SK-N-SH treated with all-trans-retinoic acid at 6 μM for 48 hours (cell line): ENCODE measurements around the gene IL3RA.

ENCODE experiments used
- ATAC-seq: fragments of 200-7000 bp; cut with Tn5 transposase; 3 replicates; pipeline ENCODE4 v1.9.1; 2020; ENCODE audit warnings: mild to moderate bottlenecking, moderate library complexity
- BACH2 ChIP-seq: fragments of 250-450 bp; sonication (Bioruptor Pico); IDR thresholded peaks from 2 replicates; pipeline ENCODE4 v1.9.0; 2021; ENCODE audit warnings: mild to moderate bottlenecking, borderline replicate concordance
- CREB5 ChIP-seq: fragments of 250-450 bp; sonication (Bioruptor Pico); IDR thresholded peaks from 2 replicates; pipeline ENCODE4 v1.5.1; 2020; ENCODE audit warnings: low read depth, mild to moderate bottlenecking, moderate library complexity
- CSDC2 ChIP-seq: fragments of 250-450 bp; sonication (Bioruptor Pico); IDR thresholded peaks from 2 replicates; pipeline ENCODE4 v1.5.0; 2020; ENCODE audit warnings: mild to moderate bottlenecking, moderate library complexity
- ESRRG ChIP-seq: fragments of 250-450 bp; sonication (Bioruptor Pico); IDR thresholded peaks from 2 replicates; pipeline ENCODE4 v1.6.1; 2021; ENCODE audit warnings: mild to moderate bottlenecking
- OSR1 ChIP-seq: fragments of 250-450 bp; sonication (Bioruptor Pico); IDR thresholded peaks from 2 replicates; pipeline ENCODE4 v1.8.0; 2022; ENCODE audit warnings: moderate library complexity, mild to moderate bottlenecking, inconsistent platforms
- SNAI2 ChIP-seq: fragments of 250-450 bp; sonication (Bioruptor Pico); IDR thresholded peaks from 2 replicates; pipeline ENCODE4 v1.5.0; 2020; ENCODE audit warnings: mild to moderate bottlenecking, moderate library complexity
- TOX ChIP-seq: fragments of 250-450 bp; sonication (Bioruptor Pico); IDR thresholded peaks from 2 replicates; pipeline ENCODE4 v1.8.0; 2021; ENCODE audit warnings: mild to moderate bottlenecking, moderate library complexity, borderline replicate concordance
- TSHZ2 ChIP-seq: fragments of 250-450 bp; sonication (Bioruptor Pico); IDR thresholded peaks from 2 replicates; pipeline ENCODE4 v1.5.0; 2020; ENCODE audit warnings: mild to moderate bottlenecking, moderate library complexity
- ZC3H10 ChIP-seq: fragments of 250-450 bp; sonication (Bioruptor Pico); IDR thresholded peaks from 2 replicates; pipeline ENCODE4 v1.5.1; 2021; ENCODE audit warnings: mild to moderate bottlenecking, moderate library complexity
- ZFP3 ChIP-seq: fragments of 250-450 bp; sonication (Bioruptor Pico); IDR thresholded peaks from 2 replicates; pipeline ENCODE4 v1.5.0; 2020; ENCODE audit warnings: mild to moderate bottlenecking, moderate library complexity
- ZNF565 ChIP-seq: fragments of 450-650 bp; formaldehyde crosslinking; conservative IDR thresholded peaks from 2 replicates; pipeline ENCODE4 v1.5.0; 2020; ENCODE audit warnings: low read depth, mild to moderate bottlenecking, moderate library complexity
- ZNF70 ChIP-seq: fragments of 450-650 bp; formaldehyde crosslinking; IDR thresholded peaks from 2 replicates; pipeline ENCODE4 v1.5.0; 2020; ENCODE audit warnings: mild to moderate bottlenecking, moderate library complexity
- ZNF8 ChIP-seq: fragments of 450-650 bp; formaldehyde crosslinking; IDR thresholded peaks from 2 replicates; pipeline ENCODE4 v1.5.0; 2020; ENCODE audit warnings: mild to moderate bottlenecking, moderate library complexity
- TF ChIP-seq, protein P1 (sequence below): fragments of 250-450 bp; sonication (Bioruptor Pico); IDR thresholded peaks from 2 replicates; pipeline ENCODE4 v1.8.0; 2020; ENCODE audit warnings: mild to moderate bottlenecking, moderate library complexity, borderline replicate concordance

IL3RA gene

GRCh38 chrX:1390621-1391369 lies 54.2 kb downstream of the IL3RA start:
- TF ChIP-seq TOX (CRISPR knock-in tag) = no peak
- TF ChIP-seq, all 23 proteins: peak for 0
- no peak for ATAC-seq

GRCh38 chrX:1391370-1391706 lies 54.8 kb downstream of the IL3RA start:
- ATAC-seq = no peak
- TF ChIP-seq OSR1 (CRISPR knock-in tag) = no peak
- no peak for TF ChIP-seq ZNF565 (CRISPR knock-in tag)
- no peak for TF ChIP-seq SNAI2
- no peak for TF ChIP-seq ZFP3 (CRISPR knock-in tag)
- no peak for TF ChIP-seq TOX (CRISPR knock-in tag)
- no peak for TF ChIP-seq ESRRG (CRISPR knock-in tag)
- TF ChIP-seq ZC3H10 (CRISPR knock-in tag) = no peak
- TF ChIP-seq, protein P1, sequence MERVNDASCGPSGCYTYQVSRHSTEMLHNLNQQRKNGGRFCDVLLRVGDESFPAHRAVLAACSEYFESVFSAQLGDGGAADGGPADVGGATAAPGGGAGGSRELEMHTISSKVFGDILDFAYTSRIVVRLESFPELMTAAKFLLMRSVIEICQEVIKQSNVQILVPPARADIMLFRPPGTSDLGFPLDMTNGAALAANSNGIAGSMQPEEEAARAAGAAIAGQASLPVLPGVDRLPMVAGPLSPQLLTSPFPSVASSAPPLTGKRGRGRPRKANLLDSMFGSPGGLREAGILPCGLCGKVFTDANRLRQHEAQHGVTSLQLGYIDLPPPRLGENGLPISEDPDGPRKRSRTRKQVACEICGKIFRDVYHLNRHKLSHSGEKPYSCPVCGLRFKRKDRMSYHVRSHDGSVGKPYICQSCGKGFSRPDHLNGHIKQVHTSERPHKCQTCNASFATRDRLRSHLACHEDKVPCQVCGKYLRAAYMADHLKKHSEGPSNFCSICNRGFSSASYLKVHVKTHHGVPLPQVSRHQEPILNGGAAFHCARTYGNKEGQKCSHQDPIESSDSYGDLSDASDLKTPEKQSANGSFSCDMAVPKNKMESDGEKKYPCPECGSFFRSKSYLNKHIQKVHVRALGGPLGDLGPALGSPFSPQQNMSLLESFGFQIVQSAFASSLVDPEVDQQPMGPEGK (CRISPR knock-in tag) = no peak
- no peak for TF ChIP-seq CREB5 (CRISPR knock-in tag)

- ATAC-seq = peak; percentile 97
- TF ChIP-seq TSHZ2 (CRISPR knock-in tag) (0 out of 2 replicates have a peak, but pooled peaks have one; percentile 46), CSDC2 (CRISPR knock-in tag) (0 out of 2 replicates have a peak, but pooled peaks have one; percentile 60), ESRRG (CRISPR knock-in tag) (peak; percentile 53; the same call in 1 of the 2 replicates), BACH2 (CRISPR knock-in tag) (no peak), ZFP3 (CRISPR knock-in tag) (0 out of 2 replicates have a peak, but pooled peaks have one; percentile 61)
These were observed 55.3 kb downstream of the IL3RA start, which contains the start of gene SLC25A6 for GRCh38 chrX:1391707-1392375. Gene SLC25A6 (minus strand): TSS chrX:1392113. CDS start chrX:1392009, 104 bp downstream.

GRCh38 chrX:1392376-1393068 lies 55.9 kb downstream of the IL3RA start:
- TF ChIP-seq CREB5 (CRISPR knock-in tag) = no peak
- TF ChIP-seq ZNF8 (CRISPR knock-in tag) = no peak
- no peak for TF ChIP-seq ZNF70 (CRISPR knock-in tag)
- peak; percentile 99 for TF ChIP-seq ESRRG (CRISPR knock-in tag)
- 0 out of 2 replicates have a peak, but pooled peaks have one; percentile 57 for TF ChIP-seq CSDC2 (CRISPR knock-in tag)
- no peak for TF ChIP-seq ZNF565 (CRISPR knock-in tag)
- peak; percentile 57; the same call in 1 of the 2 replicates for TF ChIP-seq TSHZ2 (CRISPR knock-in tag)
- TF ChIP-seq ZFP3 (CRISPR knock-in tag) = peak; percentile 59; the same call in 1 of the 2 replicates
- ATAC-seq = peak; percentile 69
